Loucy (cell line): Measurements from ENCODE around the gene OTOS.

Experiments used
- H2AFZ ChIP-seq: fragments of 200-600 bp; sonication (generic); 2 replicates; pipeline ENCODE4 v1.6.0; 2016; ENCODE audit warnings: antibody characterized with exemption, mild to moderate bottlenecking, low read length, moderate library complexity
- H3F3A ChIP-seq: fragments of 200-600 bp; 2 replicates; pipeline ENCODE4 v1.6.0; 2016; ENCODE audit warnings: antibody characterized with exemption, low read depth, mild to moderate bottlenecking
- H3K27me3 ChIP-seq: fragments of 200-600 bp; sonication (generic); 2 replicates; pipeline ENCODE4 v1.6.1; 2014; ENCODE audit warnings: low read length, mild to moderate bottlenecking; ENCODE audit not compliant: insufficient read depth, poor library complexity, severe bottlenecking
- H3K36me3 ChIP-seq: fragments of 200-600 bp; sonication (generic); 2 replicates; pipeline ENCODE4 v1.6.1; 2016; ENCODE audit warnings: low read length; ENCODE audit not compliant: insufficient read depth
- H3K4me1 ChIP-seq: fragments of 200-600 bp; sonication (generic); 2 replicates; pipeline ENCODE4 v1.5.1; 2014; ENCODE audit warnings: low read length, mild to moderate bottlenecking; ENCODE audit not compliant: insufficient read depth, poor library complexity, severe bottlenecking
- H3K4me2 ChIP-seq: fragments of 200-600 bp; sonication (generic); 2 replicates; pipeline ENCODE4 v1.6.0; 2014; ENCODE audit warnings: antibody characterized with exemption, low read length, low read depth, mild to moderate bottlenecking; ENCODE audit not compliant: poor library complexity, severe bottlenecking
- H3K4me3 ChIP-seq: fragments of 200-600 bp; sonication (generic); 2 replicates; pipeline ENCODE4 v1.5.1; 2014; ENCODE audit warnings: low read length, mild to moderate bottlenecking, mixed read lengths; ENCODE audit not compliant: poor library complexity, severe bottlenecking
- H3K79me2 ChIP-seq: fragments of 200-600 bp; sonication (generic); 2 replicates; pipeline ENCODE4 v1.6.1; 2014; ENCODE audit warnings: low read length; ENCODE audit not compliant: insufficient read depth
- H3K9ac ChIP-seq: fragments of 200-600 bp; sonication (generic); 2 replicates; pipeline ENCODE4 v1.6.0; 2014; ENCODE audit warnings: mild to moderate bottlenecking, low read depth, low read length, moderate library complexity; ENCODE audit not compliant: poor library complexity, severe bottlenecking
- H3K9me2 ChIP-seq: fragments of 200-600 bp; sonication (generic); replicated peaks from 2 replicates; pipeline ENCODE4 v1.6.1; 2016; ENCODE audit warnings: low read depth, low read length, mixed read lengths
- H3K9me3 ChIP-seq: fragments of 200-600 bp; sonication (generic); 2 replicates; pipeline ENCODE4 v1.6.1; 2014; ENCODE audit warnings: mild to moderate bottlenecking, antibody characterized with exemption, low read length, low read depth; ENCODE audit not compliant: insufficient read depth
- H4K20me1 ChIP-seq: fragments of 200-600 bp; sonication (generic); 2 replicates; pipeline ENCODE4 v1.6.0; 2014; ENCODE audit warnings: antibody characterized with exemption, low read length, mild to moderate bottlenecking; ENCODE audit not compliant: insufficient read depth, poor library complexity, severe bottlenecking
- CTCF ChIP-seq: fragments of 200-600 bp; sonication (generic); conservative IDR thresholded peaks from 2 replicates; pipeline ENCODE4 v1.5.1; 2014; ENCODE audit warnings: mild to moderate bottlenecking, antibody characterized with exemption, low read length
- EZH2phosphoT487 ChIP-seq: fragments of 200-600 bp; IDR thresholded peaks from 2 replicates; pipeline ENCODE4 v1.6.1; 2018; ENCODE audit warnings: antibody characterized with exemption, mild to moderate bottlenecking, moderate library complexity, borderline replicate concordance

The OTOS gene

GRCh38 chr2:240154606-240155005, 14.1 kb upstream of the OTOS start:
- Histone ChIP-seq H3K4me2 (no peak overlapping the region), H3K9me2 (no peaks in the 10 kb centered on the region), H3K27me3 (no peaks in the 10 kb centered on the region), H3K79me2 (no peaks in the 10 kb centered on the region), H3F3A (no peaks in the 10 kb centered on the region), H3K4me3 (no peak overlapping the region), H2AFZ (no peak overlapping the region), H3K9me3 (no peaks in the 10 kb centered on the region), H3K9ac (no peak overlapping the region), H4K20me1 (no peaks in the 10 kb centered on the region), H3K4me1 (no peaks in the 10 kb centered on the region), H3K36me3 (no peaks in the 10 kb centered on the region)
- TF ChIP-seq EZH2phosphoT487, result no peak
- TF ChIP-seq CTCF, result no peak

- Histone ChIP-seq H3K4me3 (no peak overlapping the region), H3F3A (no peaks in the 10 kb centered on the region), H4K20me1 (no peaks in the 10 kb centered on the region), H3K9me3 (no peaks in the 10 kb centered on the region), H3K79me2 (no peaks in the 10 kb centered on the region), H3K9me2 (no peaks in the 10 kb centered on the region), H3K27me3 (no peaks in the 10 kb centered on the region), H3K36me3 (no peaks in the 10 kb centered on the region), H3K9ac (no peak overlapping the region), H2AFZ (no peak overlapping the region), H3K4me2 (no peak overlapping the region), H3K4me1 (no peaks in the 10 kb centered on the region)
- TF ChIP-seq EZH2phosphoT487, result no peak
- no peak for TF ChIP-seq CTCF
Observed at GRCh38 chr2:240153418-240153817, 13.0 kb upstream of the OTOS start.

GRCh38 chr2:240151477-240152031, 11.1 kb upstream of the OTOS start:
- no peak overlapping the region for H3K4me3 ChIP-seq
- no peaks in the 10 kb centered on the region for H3K79me2 ChIP-seq
- no peaks in the 10 kb centered on the region for H3K9me3 ChIP-seq
- H3K4me2 ChIP-seq, result no peak overlapping the region
- H3K36me3 ChIP-seq, result no peaks in the 10 kb centered on the region
- H2AFZ ChIP-seq, result no peak overlapping the region
- H3K4me1 ChIP-seq, result no peaks in the 10 kb centered on the region
- H3F3A ChIP-seq, result no peaks in the 10 kb centered on the region
- no peaks in the 10 kb centered on the region for H4K20me1 ChIP-seq
- TF ChIP-seq CTCF, result no peak
- no peak for TF ChIP-seq EZH2phosphoT487
- no peak overlapping the region for H3K9ac ChIP-seq
- no peaks in the 10 kb centered on the region for H3K27me3 ChIP-seq
- no peaks in the 10 kb centered on the region for H3K9me2 ChIP-seq
